ENCODE data around the gene RASA3.

The RASA3 gene

DNA sequence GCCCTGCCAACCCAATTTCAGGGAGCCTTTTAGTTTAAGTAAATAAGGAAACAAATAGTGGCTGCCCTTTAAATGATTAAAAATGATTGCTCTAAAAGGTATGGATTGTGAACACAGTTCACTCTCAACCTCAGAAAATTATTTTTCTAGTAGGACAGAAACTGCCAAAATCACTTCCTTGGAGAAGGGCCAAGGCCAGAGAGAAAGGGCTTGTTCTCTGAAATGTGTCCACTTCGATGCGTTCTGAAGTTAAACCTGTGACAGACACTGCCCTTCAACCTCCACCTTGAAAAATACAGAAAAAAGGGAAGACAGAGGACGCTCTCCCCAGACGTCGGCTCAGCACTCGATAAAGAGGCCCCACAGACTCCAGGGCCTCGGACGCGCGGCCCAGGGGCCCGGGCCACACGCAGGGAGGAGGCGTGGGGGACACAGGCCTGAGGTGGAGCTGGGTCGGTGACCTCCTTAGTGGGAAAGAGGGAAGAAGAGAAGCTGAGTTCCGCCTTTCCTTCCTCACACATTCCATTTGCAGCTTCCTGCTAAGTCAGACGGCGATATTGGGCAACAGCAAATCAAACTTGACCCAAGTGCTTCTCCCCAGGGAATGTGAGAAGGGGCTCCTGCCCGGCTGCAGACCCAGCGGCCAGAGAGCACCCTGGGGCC, 63.6 kb downstream of the RASA3 start:
- no peak for TF ChIP-seq ZNF274 (IDR thresholded peaks at IDR 0.05; ENCODE audit: low read depth, low read length)
- no peak overlapping the region for H3K4me3 ChIP-seq (ENCODE audit: low read length)

DNA sequence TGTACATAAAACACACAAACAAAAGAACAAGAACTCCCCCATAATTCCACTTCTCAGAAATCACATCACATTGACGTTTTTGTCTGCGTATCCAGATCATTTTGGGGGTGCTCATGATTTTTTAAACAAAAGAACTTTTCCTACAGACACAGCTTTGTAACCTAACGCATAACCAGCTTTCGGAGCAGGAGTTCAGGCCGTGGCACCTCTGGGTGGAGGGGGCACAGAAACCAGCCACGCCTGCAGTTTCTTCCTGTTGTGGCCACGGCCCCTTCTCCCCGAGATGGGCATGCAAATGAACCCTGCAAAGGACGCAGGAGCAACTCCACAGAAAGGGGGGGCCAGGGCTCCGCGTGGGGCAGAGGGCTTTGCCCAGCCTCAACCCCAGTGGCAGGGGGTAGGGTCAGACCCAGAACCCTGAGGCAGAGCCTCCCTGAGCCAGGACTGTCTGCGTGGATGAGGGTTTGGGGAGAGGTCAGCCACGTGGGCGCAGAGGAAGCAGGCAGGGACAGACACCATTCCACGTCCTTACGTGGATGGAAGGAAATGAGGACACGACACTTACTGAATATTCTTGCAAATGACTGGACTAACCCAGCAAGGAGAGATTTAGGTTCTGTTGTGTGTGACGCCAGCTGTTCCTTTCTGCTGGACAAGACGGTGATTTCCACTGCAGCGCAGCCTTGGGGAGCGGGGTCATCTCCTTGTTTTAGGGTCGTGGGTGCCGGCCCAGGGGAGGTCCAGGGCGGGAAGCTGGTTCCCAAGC, 64.4 kb downstream of the RASA3 start:
- TF ChIP-seq ZNF274 (IDR thresholded peaks at IDR 0.05; ENCODE audit: low read depth, low read length) = no peak
- H3K4me3 ChIP-seq (ENCODE audit: low read length) = peak overlapping the region; percentile 15; the same call in 1 of the 2 replicates

DNA sequence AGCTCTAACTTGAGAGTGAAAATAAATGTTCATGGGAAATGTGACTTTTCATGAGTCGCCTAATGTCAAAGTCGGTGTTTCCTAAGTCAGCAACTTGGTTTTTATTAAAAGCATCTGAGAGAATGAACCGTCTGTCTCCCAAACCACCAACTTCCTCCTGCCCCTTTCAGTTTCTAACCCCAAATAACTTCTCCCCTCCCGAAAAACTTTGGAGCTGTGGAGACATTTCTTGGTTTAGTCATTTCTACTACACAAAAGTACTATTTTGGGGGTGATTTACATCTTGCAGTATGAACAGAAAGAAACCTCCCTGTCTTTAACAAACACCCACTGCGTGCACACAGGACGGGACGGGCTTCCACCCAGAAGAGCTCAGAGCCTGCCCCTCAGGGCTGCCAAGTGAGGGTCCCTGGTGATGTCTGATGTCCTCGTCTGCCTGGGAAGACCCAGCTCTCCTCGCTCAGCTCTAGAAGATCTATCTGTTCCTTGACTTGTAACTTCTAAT, 65.0 kb downstream of the RASA3 start:
- no peak for TF ChIP-seq ZNF274 (IDR thresholded peaks at IDR 0.05; ENCODE audit: low read depth, low read length)
- H3K4me3 ChIP-seq (ENCODE audit: low read length) = peak overlapping the region; percentile 47; the same call in 1 of the 2 replicates

DNA sequence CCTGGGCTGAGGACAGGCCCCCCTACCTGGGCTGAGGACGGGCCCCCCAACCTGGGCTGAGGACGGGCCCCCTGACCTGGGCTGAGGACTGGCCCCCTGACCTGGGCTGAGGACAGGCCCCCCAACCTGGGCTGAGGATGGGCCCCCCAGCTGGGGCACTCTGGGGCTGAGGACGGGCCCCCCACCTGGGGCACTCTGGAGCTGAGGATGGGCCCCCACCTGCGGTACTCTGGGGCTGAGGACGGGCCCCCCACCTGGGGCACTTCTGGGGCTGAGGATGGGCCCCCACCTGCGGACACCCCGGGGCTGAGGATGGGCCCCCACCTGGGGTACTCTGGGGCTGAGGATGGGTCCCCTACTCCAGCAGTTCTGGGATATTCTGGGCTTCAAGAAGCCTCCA, 65.5 kb downstream of the RASA3 start:
- no peak for TF ChIP-seq ZNF274 (IDR thresholded peaks at IDR 0.05; ENCODE audit: low read depth, low read length)
- peak overlapping the region; percentile 47; the same call in 1 of the 2 replicates for H3K4me3 ChIP-seq (ENCODE audit: low read length)

DNA sequence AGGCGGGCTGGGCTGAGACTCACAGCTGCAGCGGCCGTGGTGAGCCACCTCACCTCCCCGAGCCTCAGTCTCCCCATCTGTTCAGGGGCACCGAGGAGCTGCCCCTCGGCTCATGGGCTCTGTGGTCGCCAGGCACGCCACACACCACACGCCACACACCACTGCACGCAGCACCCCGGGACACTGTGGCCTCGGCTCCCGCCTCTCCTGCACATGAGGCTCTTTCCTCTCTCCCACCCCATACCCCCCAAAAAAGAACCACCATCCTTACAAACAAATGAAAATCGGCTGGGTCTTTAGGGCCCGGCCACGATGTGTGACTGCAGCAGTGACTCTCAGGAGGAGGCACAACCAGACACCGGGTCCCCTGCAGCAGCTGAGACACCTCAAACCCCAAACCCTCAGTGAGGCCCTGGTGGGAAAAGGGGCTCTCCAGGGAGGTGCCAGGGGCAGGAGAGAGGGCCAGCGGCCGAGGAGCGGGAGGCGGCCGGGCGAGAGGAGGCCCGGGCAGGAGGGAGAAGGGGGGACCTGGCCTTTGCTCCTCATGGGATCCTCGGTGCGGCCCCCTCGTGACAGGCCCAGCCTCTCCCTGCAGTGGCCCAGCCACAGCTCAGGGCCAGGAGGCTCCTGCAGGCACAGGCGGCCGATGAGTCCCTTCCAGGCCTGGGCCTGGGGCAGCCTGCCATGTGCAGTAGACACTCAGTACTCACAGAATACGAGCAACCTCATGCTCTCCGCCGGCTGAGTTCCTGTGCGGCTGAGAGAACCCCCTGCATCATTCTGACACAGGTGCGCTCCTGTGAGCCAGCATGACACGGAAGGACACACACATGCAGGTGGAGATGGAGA, 66.3 kb downstream of the RASA3 start:
- H3K4me3 ChIP-seq (ENCODE audit: low read length) = peak overlapping the region; percentile 47; the same call in 1 of the 2 replicates
- TF ChIP-seq ZNF274 (IDR thresholded peaks at IDR 0.05; ENCODE audit: low read depth, low read length) = no peak

DNA sequence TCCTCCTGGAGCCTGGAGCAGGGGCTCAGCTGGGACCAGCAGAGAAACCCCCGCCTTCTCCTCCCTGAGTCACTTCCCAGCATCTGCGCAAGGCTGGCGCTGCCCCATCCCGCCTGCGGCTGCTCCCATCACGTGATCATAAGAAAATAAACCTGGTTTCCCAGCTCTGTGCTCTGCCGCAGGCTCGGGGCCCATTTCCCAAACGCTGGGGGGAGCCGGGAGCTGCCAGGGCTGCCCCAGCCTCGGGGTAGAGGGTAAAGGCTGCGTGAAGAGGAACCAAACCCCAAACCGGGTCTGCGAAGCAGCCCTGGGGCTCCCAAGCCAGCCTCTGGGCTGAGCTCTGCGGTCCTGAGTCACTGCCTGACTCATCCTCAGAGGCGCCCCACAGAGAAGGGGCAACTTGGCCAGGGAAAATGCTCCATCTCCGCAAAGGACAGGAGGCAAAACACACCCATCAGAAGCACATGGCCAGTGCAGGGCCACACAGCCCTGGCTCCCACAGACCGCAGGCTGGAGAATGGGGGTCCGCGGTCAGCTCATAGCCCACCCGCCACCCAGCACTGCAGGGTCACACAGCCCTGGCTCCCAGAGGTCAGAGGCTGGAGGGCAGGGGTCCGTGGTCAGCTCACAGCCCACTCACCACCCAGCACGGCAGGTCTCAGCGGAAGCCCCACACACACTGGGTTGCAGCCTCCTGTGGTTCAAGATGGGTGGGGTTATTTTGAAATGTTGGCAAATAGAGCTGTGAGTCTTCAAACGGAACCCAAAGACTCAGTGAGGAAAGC, 67.1 kb downstream of the RASA3 start:
- TF ChIP-seq ZNF274 (IDR thresholded peaks at IDR 0.05; ENCODE audit: low read depth, low read length) = no peak
- no peak overlapping the region; the same call in 1 of the 2 replicates for H3K4me3 ChIP-seq (ENCODE audit: low read length)

DNA sequence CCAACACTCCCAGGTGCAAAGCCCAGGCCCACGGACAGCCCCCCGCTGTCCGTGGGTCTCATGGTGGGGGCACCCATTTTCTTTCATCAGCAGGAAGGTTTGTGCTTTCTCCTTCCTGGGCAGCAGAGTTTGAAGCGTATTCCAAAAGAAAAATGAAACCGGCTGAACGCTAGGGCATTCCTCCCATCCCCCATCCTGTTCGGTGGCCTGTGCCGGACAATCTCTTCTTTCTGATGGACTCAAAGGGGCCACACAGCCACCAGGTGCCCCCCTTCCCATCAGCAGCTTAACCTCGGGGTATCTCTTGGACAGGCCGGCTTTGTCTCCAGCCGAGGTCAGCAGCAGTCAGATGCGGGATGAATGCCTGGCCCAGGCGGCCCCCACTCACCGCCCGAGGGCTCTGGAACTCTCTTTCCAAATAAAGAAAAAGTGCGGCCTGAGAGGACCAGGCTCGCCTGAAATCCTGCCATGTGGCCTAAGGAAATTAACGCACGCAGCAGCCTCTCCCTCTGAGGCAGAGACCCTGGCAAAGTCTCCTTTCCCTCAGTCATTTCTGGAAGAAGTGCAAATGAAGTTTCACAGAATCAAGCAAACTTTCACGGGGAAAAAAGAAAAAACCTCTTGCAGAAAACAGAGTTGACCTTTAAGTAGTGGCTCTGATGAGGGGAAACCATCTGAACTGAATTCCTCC, 67.8 kb downstream of the RASA3 start:
- no peak overlapping the region; the same call in 1 of the 2 replicates for H3K4me3 ChIP-seq (ENCODE audit: low read length)
- TF ChIP-seq ZNF274 (IDR thresholded peaks at IDR 0.05; ENCODE audit: low read depth, low read length) = no peak

DNA sequence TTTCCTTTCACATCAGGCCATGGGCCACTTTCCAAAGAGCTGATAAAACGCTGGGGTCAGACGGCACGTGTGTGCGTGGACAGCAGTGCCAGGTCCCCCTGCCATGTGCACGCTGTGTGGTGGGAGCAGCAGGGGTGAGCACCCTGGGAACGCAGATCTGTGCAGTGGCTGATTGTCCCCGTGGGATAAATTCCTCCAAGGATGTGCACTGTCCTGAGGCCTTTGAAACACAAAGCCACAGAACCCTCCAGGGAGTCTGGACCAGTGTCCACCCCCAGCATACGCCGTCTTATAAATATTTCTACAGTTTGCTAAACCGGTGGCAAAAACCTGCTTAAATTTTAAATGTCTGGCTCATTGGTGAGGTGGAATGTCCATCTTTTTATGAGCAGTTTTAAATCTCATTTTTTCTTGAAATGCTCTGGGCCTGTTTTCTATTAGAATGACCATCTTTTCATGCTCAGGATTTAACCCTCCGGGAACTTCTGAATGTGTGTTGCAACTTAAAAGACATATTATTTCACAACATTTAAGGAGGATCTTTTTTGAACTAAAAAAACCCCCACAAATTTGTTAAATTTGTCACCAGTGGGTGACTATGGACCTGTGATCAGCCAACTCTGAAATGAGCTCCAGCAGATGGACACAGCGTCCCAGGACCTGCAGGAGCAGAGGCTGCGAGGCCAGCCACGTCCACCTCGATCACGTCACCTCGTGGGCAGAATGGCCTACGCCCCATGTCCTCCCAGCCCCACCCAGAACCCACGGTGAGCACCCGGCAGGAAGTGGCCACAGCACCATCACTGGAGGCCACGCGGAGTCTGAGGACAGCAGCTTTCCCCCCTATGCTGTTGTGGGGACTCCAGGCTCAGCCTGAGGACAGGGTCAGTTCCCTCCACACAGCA, 68.6 kb downstream of the RASA3 start:
- TF ChIP-seq ZNF274 (IDR thresholded peaks at IDR 0.05; ENCODE audit: low read depth, low read length) = no peak
- H3K4me3 ChIP-seq (ENCODE audit: low read length) = no peak overlapping the region

DNA sequence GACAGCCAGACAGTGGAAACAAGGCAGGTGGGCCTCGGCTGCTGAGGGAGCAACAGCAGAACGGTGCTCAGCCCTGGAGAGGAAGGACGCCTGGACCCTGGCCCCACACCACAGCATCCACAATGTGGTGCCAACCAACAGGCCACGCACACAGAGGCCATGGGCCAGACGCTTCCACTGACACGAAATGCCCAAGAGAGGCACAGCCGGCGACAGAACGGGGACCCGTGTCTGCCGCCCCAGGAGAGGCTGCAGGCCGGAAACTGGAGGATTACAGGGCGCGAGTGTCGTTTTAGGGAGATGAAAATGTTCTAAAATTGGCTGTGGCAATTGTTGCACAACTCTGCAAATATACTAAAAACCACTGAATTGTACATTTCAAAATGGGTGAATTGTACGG, 69.7 kb downstream of the RASA3 start:
- TF ChIP-seq ZNF274 (IDR thresholded peaks at IDR 0.05; ENCODE audit: low read depth, low read length) = no peak
- H3K4me3 ChIP-seq (ENCODE audit: low read length) = no peak overlapping the region

DNA sequence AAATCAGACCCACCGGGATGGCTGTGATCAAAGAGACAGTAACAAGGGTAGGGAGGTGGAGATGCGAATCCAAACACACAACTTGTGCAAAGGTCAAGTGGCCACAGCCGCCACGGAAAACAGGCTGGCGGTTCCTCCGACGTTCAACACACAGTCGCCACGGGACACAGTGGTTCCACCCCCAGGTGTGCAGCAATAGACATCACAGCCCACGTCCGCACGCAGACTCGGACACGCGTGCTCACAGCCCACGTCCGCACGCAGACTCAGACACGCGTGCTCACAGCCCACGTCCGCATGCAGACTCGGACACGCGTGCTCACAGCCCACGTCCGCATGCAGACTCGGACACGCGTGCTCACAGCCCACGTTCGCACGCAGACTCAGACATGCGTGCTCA, 70.1 kb downstream of the RASA3 start:
- H3K4me3 ChIP-seq (ENCODE audit: low read length) = no peak overlapping the region
- TF ChIP-seq ZNF274 (IDR thresholded peaks at IDR 0.05; ENCODE audit: low read depth, low read length) = no peak

DNA sequence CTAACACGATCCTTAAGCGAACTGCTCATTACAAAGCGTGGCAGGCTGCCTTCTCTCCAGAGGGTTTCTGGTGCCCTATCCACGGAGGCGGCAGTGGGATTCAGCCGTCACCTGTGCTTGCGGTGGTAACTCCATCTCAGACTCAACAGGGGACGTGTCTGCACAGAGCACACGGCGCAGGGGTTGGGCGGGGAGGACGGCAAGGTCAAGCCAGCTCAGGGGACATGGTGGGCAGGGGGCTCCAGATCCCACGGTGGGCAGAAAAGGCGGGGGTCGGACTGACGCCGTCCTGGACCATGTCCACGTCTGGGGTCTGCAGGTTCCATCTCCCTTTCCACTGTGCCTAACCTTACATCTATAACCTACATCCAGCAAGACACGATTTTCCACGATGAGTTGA, 70.7 kb downstream of the RASA3 start:
- TF ChIP-seq ZNF274 (IDR thresholded peaks at IDR 0.05; ENCODE audit: low read depth, low read length) = no peak
- no peak overlapping the region for H3K4me3 ChIP-seq (ENCODE audit: low read length)

DNA sequence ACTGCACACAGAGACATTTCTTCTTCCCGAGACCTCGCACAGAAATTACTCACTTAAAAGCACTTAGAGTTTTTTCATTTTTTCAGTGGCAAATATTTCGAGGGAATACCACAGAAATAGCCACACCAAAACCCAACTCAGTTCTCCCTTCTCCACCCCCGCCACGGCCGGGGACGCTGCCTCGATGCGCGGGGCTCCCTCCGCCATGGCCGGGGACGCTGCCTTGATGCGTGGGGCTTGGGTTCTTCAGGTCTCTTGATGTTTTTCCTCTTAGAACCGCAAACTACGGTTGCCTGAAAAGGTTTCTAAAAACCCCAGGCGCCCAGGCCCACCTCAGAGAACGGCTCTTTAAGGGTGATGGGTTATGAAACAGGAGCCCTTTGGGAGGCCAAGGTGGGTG, 71.4 kb downstream of the RASA3 start:
- no peak for TF ChIP-seq ZNF274 (IDR thresholded peaks at IDR 0.05; ENCODE audit: low read depth, low read length)
- H3K4me3 ChIP-seq (ENCODE audit: low read length) = no peak overlapping the region
